NCI-H446 treated with DMSO at 0.1 percent for 48 hours (cell line): Measurements from ENCODE around the gene FSCN2.

ENCODE experiments used
- DNase-seq: peaks from one replicate; lab custom pipeline; 2025; lab: John Stamatoyannopoulos, UW

The FSCN2 gene

DNA sequence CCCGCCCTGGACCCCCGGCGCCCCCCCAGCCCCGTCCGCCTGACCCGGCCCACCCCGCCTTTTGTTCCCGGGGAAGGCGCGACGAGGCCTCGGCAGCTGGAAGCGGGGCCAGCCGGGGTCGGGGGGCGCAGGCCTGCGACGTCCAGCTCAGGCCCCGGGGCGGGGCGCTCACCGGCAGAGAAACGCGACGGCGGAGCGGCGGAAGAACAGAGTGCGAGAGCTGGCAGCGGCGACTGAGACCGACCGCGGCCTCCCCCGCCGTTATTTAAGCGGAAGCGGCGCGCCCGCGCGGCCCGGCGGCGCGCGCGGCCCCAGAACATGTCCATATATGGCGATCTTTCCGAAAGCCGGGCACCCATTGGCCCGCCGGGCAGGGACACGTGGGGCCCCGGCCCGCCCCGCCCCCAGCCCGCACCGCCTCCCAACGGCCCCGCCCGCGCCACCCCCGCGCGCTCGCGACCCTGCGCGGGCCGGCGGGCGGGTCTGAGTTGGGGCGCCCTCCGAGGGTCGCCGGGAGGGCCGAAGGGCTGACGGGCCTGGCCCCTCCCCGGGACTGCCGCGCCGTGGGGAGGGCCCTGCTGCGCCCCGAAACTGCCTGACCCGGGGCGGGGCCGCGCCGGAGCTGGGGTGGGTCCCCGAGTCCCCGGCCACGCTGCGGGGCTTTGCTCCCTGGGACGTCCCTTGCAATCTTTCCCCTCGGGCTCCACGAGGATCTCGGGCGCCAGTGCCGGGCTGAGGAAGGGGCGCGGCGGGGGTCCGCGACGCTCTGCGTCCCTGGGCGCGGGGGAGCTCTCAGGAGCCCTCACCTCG lies 15.4 kb upstream of the FSCN2 start, which contains the start of gene ACTG1:
TSS of gene ACTG1 (minus strand) at position 238 of the 810 bp plus-strand sequence. CDS start 445 bp downstream, outside the sequence.
- peak; percentile 86 for DNase-seq

DNA sequence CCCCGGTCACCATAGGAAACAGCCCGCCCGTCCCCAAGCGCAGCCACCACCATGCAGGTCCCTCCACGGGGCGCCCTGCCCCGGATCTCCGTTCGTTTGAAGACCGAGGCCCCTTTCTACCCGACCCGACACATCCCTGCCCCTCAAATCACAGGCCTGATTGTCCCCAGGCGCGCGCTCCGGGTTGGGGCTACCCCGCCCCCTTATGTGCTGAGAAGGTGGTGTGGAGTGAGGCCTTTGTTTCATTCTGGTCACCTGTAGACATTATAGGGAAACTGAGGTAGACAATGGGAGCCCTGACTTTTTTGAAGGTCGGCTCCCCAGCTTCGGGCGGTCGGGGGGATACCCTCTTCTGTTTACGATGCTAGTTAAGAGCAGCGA lies 14.8 kb upstream of the FSCN2 start:
- no peak for DNase-seq

DNA sequence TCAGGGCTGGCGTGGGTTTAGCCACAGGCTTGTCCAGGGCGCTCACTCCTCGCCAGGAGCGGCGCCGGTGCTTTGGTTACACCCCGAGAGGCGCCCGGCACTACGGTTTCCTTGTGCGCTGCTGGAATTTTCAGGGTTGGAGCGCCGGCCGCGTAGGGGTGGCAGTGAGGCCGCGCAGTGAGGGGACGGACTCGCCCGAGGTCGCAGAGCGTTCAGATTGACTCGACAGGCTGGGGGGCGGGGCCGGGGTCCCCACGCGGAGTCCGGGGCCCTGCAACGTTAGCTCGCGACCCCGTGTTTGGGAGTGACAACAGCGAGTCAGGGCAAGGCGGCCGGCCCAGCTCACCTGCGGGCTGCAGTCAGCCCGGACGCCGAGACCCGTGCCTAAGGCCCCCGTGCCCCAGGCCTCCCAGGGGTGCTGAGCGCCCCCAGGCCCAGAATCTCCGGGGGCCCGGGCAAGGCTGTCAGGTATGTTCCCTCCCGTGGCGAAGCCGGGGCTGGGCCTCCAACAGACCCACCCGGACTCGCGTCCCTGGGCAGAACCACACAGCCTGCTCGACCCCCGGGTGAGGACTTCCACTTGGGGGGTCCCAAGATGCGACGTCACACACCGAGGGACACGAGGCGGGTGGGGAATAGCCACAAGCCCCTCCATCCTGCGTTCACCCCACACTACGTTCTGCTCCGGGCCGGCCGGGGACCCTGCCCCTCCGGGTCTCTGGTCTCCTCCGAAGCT lies 14.3 kb upstream of the FSCN2 start:
- DNase-seq = no peak

GRCh38 chr17:81514489-81514738 lies 13.8 kb upstream of the FSCN2 start:
- DNase-seq = no peak

DNA sequence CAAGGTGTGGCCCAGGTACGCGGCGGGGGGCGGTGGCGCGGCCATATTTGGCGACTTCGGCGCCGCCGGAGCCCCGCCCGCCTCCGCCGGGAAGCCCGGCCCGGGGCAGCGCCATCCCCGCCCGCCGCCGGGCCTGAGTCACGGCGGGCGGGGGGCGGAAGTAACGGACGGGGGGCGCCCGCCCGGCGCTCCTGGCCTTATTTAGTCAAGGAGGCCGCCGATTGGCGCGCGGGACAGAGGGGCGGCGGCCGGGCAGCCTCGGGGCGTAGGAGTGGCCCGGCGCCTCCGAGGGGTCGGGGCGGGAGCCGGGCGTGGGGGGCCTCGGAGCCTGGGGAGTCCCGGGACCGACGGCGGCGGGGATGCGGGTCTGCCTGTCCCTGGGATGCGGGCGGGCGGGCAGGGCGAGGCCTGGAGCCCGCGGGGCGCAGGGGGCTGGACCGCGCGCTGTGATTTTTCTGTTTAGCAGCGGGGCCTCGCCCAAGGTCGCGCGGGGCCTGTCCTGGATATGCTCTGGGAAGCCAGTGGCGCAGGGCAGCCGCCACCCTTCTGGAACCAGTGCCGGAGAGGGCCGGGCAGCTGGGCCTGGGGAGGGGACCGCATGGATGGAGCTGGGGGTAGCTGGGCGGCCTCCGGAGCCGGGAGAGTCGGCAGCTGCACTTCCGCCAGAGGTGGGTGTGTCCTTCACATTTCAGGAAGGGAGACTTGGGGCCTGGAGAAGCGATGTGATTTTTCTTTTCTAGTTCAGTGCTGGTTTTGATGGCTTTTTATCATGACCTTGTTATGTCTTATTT lies 13.2 kb upstream of the FSCN2 start:
- no peak for DNase-seq

DNA sequence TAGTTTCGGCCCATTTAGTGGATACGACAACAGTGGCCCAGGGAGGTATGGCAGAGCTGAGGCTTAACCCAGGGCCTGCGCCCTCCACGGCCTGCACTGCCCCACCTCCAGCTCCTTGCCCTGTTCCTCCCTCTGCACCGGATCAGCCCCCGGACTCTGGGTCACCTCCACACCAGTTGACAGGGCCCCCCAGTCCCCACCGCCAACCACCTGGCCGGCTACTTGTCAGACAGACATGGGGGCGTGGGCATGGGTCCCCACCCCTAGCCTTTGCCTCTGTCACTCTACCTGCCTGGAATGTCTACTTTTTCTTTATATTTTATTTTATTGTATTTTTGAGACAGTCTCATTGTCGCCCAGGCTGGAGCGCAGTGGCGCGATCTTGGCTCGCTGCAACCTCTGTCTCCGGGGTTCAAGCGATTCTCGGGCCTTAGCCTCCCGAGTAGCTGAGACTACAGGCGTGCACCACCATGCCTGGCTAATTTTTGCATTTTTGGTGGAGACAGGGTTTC lies 12.6 kb upstream of the FSCN2 start:
- DNase-seq = no peak

GRCh38 chr17:81516439-81516838 lies 11.7 kb upstream of the FSCN2 start:
- DNase-seq = no peak

DNA sequence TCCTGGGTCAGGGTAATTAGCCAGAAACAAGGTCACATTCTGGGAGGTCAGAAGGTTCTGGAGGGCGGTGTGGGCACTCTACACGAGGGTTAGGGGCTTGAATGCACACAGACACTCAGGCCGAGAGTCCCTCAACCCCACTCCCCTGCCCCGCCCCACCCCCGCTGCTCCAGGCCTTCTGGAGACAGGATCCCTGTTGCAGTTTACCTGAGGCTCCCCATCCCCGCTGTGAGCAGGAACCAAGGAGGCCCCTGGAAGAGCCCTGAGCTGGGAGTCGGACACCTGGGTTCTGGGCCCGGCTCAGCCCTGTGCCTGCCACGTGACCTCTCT lies 11.2 kb upstream of the FSCN2 start:
- no peak for DNase-seq

DNA sequence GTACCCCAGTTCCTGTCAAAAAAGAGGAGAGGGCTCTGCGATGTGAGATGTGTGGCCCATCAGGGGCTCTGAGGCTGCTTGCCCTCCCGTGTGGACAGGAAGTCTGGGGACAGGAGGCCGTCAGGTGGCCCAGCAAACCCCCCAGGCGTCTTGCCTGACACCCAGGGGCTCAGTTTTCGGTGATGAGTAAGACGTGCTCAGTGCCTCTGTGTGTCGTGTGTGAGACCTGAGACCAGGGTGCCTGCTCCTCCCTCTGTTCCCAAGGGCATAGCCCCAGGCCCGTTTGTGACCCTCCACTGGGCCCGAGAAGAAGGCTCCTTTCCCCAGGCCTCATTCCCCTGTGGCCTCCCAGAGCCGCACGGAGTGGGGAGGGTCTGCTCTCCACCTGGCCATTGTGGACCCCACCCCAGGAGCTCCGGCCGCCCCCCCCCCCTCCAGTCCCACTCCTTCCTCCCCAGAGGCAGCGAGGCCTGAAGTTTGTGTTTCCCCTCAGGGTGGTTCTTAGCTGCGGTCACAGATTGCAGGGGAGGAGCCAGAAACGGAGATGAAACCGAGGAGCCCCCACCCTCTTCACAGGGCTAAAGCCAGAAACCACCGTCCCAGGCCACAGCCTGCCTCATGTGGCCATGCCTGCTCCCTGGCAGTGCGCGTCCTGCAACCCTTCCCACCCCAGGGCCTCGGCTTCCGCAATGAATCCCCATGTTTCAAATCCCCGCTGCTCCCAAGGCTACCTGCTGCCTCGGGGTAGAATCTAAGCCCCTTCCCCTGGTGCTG lies 10.7 kb upstream of the FSCN2 start:
- DNase-seq = no peak

DNA sequence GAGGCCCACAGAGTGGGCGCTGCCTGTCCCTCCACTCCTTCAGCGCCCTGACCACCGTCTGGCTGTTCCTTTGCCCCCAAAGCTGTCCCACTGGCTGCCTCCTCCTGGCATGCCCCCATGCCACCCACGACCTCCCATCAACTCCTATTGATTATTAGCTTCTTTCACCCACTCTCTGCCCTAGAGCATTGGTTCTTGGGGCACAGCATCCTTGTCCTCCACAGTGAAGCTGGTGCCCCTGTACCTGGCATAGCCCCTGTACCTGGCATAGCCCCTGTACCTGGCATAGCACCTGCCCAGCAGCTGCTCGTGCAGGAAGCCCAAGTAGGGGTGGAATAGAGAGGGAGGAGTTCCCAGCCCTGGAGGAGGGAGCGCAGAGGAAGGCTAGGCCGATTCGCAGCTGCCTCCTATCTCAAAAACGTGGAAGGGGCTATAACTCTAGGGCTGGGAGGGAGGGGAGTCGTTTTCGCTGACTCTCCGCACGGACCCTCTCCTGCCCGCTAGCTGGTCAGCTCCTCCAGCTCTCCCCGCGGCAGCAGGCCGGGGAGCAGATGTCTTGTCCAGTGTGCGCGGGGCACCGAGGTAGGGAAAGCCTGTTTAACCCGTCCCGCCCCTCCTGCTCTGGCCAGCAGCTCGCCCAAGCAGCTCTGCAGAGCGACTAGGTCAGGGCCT lies 9.9 kb upstream of the FSCN2 start:
- no peak for DNase-seq

DNA sequence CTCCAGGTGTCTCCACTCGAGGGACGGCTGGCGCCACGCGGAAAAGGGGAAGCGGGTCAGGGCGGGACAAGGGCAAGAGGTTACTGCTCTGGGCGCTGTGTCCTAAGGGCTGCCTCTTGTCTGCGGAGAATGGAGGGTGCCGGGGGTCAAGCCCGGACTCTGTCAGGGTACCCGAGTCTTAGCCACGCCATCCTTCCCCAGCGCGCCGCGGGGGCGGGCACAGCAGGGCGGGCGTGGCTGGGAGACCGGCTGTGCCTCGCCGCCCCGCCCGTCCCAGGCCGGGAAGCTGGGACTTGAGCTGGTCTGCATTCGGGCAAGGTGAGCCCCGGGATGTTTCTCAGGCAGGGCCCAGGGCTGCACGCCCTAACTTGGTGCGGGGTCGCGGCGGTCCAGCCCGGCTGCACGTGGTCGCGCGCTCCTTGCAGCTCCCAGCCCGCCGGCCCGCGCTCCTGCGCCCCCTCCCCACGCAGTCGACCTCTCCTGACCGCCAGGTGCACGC lies 9.3 kb upstream of the FSCN2 start:
- DNase-seq = no peak

DNA sequence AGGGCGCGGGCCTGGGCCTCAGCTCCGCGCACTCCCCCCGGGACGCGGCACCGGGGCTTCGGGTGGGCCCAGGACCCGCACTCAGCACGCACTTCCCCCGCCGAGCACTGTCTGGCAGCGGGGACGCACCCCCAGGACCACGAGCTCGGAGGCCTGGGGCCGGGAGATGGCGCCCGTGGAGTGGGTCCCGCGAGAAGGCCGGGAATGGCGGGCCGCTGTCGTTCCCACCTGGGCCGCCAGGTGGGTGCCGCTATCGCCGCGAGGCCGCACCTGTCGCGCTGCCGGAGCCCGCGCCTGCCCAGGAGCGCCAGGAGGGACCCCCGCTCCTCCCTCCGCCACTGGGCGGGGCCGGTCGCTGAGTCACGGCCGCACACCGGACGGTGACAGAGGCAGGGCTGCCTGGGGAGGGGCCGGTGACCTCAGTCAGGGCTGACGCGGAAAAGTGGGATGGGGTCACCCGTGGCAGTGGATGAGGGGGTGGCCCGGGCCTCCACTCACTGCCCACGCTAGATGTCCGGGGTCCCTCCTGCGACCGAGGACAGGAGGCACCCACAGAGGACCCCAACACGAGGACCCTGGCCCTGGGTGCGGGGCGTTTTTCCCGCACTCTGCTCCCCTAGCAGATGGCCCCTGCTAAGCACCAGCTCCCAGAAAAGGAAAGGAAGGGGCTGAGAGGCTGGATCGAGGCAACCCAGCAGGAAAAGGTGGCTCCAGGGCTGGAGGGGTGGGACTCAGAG lies 8.7 kb upstream of the FSCN2 start:
- DNase-seq = no peak

DNA sequence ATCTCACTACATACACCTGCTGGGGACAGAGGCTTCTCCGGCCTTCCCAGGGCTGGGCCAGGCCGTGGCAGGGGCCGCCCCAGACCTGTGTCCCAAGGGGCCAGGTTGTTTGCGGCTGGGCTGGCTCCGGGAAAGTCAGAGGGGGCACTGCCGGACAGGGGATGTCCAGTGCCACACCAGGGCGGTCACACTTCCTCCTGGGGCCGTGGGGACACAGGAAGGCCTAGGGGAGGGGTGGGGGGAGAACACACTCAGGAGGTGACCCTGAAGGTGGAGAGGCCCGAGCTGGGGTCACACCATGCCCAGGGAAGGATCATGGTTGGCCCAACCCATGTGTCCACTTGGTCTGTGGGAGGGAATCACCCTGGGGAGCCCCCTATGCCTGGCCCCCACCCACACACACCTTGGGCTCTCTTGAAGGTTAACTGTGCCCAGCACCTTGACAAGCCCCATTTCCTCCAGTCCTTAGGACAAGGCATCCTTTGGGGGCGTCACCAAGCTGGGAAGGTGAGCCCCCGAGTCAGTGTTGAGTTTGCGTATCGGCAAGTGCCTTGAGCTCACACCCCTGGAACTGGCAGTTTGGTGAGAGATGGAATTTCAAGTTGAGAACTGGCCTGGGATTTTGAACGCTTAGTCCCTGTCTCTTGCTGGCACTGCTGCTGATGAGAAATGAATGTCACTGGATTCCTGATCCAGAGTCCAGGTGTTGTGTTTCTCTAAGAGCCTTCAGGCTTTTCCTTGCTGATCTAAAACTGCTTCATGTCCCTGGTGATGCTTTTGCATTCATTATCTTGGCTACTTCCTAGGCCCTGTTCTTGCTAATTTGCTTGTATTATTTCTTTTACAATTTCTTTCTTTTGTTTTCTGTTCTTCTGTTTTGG lies 7.9 kb upstream of the FSCN2 start:
- DNase-seq = no peak

- peak; percentile 24 for DNase-seq
These were observed 5.4 kb upstream of the FSCN2 start for GRCh38 chr17:81522491-81523401.

DNA sequence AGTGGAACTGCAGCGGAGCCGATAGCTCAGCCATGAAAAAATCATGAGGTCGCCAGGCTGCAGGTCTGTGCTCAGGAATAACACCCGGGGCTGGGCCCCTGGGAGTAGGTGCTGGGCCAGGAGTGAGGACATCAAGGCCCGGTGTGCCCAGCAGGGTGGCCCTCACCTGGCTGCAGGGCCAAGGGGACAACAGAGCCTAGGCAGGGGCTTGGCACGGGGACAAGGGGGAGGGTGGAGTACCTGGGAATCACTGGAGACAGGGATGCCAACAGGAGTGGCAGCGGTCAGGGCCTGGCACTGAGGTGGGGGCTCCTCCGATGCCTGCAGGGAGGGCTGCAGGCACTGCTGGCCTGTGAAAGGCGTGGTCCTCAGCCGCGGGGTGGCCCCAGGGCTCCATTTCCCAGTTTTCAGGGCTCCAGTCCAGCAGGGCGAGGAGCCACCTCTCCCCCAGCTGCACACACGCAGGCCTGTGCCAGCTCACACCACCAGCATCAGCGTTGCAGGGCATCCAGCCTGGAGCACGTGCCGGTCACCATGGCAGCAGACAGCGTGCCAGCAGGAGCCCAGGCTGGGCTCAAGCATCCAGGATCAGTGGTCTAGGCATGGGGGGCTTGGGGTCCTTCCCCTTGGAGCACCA lies 4.7 kb upstream of the FSCN2 start:
- DNase-seq = peak; percentile 86

DNA sequence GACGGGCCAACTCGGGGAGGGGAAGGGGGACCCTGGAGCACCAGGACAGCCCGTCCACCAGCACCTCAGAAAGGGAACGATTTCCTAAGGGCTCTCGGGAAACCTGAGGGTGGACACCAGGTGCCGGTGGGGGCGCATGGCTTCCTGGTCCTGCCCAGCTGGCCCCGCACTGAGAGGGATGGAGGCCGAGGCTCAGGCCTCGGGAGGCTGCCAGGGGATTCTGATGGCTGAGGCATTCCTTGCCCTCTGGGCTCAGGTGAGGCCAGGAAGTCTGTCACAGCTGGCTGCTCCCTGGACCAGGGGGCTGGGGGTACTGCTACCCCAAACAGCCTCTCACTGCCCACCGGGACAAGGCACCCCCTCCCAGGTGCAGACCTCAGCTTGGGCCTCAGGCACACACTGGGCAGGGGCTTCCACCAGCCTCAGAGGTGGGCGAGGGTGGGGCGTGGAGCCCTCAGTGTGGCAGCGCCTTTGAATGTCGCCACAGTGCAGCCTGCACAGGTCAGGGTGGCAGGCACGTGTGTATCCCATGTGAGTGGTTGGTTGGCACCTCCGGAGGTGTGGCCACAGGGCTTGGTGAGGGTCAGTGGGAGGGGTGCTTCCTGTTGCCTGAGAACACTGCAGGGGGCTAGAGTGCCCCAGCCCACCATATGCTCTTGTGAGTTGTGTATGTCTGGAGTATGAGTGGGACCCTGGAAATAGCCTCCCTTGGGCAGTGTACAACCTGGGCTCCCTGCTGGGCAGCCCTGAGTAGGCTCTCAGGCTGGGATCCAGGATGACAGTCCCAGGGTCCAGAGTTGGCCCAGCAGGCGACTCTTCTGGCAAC lies 3.9 kb upstream of the FSCN2 start:
- no peak for DNase-seq

DNA sequence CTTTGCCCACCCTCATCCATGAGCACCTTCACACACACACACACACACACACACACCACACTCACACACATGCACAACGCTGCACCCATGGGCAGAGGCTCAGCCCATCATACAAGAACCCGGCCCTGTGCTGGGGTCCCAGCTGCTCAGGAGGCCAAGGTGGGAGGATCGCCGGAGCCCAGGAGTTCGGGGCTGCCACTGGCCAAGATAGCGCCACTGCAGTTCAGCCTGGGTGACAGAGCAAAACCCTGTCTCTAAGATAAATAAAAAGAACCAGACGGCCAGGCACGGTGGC lies 3.4 kb upstream of the FSCN2 start:
- DNase-seq = no peak
